GM13976 (cell line): ENCODE measurements around the gene CCR5AS.

ENCODE experiments used
- DNase-seq: peaks from one replicate; pipeline ENCODE4 v3.0.0; 2012; ENCODE audit warnings: low spot score
- in situ Hi-C: fragments of 300-500 bp; cut with MboI; formaldehyde crosslinking; loops from one replicate; pipeline ENCODE4 v1.12.0; 2022; ENCODE audit warnings: low sequenced_read_pairs, mixed read lengths, inconsistent platforms; ENCODE audit not compliant: unreplicated experiment
- TF ChIP-seq, protein P1 (sequence below): IDR thresholded peaks from 2 replicates; pipeline ENCODE4 v1.5.1; 2012; ENCODE audit warnings: borderline replicate concordance, mild to moderate bottlenecking; ENCODE audit not compliant: insufficient read depth; ENCODE audit errors: extremely low read depth, missing control alignments, control extremely low read depth

CCR5AS gene

DNA sequence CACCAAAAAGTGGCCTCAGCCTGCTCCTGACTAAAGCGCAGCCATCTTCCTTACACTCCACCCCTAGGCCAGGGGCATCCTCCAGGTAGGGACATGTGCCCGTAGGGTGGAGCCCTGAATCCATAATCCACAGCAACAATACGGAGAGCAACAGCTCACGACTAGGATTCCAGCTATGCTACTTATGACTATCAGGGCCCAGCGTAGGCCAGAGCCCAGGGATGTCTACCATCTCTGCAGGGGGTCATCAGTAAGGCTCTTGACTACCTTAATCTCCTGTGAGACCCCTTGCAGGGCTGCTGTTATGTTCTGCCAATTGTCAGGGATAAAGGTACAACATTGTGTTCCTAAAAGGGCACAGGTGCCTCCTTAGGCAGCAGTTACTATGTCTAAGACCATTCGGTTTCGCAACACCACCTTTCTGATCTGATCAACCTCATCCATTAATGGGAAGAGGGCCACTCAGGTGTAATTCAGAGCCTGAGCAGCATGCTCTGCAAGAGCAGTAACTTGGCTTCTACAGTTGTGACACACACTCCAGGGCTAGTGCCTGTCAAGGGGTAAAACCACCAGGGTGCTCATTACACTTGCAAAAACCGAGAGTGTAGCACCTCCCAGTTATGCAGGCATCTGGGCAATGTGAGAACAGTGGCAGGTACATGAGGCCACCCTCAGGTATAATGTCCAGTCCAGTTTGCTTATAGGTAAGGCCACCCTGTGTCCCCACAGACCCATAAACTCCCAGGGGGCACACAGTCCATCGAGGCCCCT is 11.2 kb upstream of the CCR5AS start:
- DNase-seq = no peak
- TF ChIP-seq, protein P1, sequence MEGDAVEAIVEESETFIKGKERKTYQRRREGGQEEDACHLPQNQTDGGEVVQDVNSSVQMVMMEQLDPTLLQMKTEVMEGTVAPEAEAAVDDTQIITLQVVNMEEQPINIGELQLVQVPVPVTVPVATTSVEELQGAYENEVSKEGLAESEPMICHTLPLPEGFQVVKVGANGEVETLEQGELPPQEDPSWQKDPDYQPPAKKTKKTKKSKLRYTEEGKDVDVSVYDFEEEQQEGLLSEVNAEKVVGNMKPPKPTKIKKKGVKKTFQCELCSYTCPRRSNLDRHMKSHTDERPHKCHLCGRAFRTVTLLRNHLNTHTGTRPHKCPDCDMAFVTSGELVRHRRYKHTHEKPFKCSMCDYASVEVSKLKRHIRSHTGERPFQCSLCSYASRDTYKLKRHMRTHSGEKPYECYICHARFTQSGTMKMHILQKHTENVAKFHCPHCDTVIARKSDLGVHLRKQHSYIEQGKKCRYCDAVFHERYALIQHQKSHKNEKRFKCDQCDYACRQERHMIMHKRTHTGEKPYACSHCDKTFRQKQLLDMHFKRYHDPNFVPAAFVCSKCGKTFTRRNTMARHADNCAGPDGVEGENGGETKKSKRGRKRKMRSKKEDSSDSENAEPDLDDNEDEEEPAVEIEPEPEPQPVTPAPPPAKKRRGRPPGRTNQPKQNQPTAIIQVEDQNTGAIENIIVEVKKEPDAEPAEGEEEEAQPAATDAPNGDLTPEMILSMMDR = no peak
- in situ Hi-C loops = no loop called here

- TF ChIP-seq, protein P1 = no peak
- in situ Hi-C loops = no loop called here
- DNase-seq = no peak
Observed at GRCh38 chr3:46416811-46417510, 10.1 kb upstream of the CCR5AS start.

GRCh38 chr3:46416125-46416810 is 9.4 kb upstream of the CCR5AS start:
- no peak for DNase-seq
- TF ChIP-seq, protein P1 = no peak
- in situ Hi-C loops = no loop called here

- DNase-seq = no peak
- in situ Hi-C loops = no loop called here
- TF ChIP-seq, protein P1 = no peak
Observed at GRCh38 chr3:46414739-46415138, 7.9 kb upstream of the CCR5AS start.

DNA sequence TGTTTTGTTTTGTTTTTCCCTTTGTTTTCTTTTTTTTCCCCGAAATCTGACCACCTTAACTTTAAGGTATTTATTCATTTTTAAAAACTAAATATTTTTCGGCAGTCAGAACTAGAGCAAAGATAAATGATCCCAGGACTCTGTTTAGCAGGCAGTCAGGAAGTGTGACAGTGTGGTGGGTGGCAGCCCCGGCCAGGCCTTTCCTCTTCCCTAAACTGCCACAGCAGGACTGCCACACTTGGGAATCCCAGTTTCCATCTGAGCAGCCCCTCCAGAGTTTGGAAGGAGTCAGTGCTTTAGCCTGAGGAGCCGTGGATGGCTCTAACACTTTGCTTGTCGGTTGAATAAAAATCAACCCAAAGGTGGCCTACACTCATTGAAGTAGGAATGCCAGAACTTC is 7.1 kb upstream of the CCR5AS start:
- in situ Hi-C loops = no loop called here

DNA sequence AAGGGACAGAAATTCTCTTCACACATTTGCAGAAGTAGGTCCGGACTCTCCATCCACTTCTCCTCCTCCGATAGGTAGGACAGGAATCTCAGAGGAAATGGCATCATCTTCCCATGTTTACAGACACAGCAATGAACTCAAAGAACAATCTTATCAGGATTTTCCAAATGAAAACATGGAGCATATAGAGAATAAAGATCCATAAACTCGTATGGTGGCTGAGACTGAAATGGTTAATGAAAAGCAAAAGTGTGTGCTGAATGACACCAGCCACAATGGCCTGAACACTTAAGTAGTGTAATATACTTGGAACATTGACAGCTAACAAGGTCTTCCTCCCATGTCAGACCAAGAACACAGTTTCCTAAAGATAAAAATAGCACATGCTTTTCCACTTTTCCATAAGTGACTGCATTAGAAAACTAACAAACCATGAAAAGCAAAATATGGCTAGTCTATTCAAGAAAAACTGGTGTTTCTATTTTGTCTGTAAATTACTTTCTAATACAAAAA is 6.0 kb upstream of the CCR5AS start:
- DNase-seq = no peak
- TF ChIP-seq, protein P1 = no peak
- in situ Hi-C loops = no loop called here

More for the DNA sequence above, 7.1 kb upstream of the CCR5AS start:
- no peak for DNase-seq
- TF ChIP-seq, protein P1 = no peak
